Measurements from ENCODE around the gene KCNH8.

KCNH8 gene

GRCh38 chr3:19139863-19140262, 8.4 kb upstream of the KCNH8 start:
- H3K9me3 ChIP-seq (ENCODE audit: control insufficient read depth, insufficient read depth, low read depth, low read length) = no peaks in the 10 kb centered on the region

DNA sequence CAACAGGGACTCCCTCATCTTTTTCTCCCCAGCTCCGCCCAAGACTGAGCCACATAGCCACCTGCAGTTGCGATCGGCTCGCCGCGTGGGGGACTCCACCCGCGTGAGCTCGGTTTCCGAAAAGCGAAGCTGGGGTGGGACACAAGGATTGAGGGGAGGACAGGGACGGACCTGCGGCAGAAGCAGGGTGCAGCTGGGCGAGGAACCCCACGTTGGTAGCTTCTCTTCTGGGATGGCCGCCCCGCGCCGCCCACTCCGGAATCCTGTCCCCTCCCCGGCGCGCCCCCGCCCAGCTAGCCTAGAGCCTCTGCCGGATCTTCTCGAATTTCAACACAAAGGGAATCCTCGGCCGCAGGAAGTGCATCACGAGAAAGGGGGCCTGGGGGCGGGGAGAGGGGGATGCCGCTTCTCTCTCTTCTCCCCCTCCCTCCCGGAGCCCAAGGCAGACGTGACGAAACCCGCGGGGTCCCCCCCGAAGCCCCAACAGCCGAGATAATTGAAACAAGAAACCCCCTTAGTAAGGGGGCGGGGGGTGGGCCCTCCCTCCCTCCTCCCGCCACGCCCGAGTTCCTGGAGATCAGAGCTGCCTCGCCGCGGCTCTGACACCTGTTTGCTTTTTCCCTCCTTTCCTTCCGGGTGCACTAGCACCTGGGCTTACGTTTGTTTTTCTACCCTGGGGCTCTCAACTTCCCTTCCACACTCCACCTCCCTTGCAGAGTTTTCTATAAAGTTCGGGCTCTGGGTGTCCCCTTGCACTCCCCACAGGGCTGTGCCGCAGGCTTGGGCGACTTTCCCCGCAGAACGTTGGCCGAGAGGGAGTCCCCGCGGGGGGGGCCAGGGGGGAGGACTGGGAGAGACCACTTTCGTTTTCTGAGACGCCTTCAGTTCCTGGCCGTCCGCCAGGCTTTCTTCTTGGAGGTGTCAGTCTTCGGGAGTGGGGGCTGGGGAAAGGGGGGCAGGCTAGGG, 1.3 kb upstream of the KCNH8 start:
- H3K27me3 ChIP-seq (ENCODE audit: control insufficient read depth, insufficient read depth, low read length) = peaks cover 15% of the 10 kb centered on the region
- no peaks in the 10 kb centered on the region for H3K9me3 ChIP-seq (ENCODE audit: control insufficient read depth, insufficient read depth, low read depth, low read length)
- H3K27ac ChIP-seq (ENCODE audit: low read depth, low read length) = peak overlapping the region; percentile 72
- H3K36me3 ChIP-seq (ENCODE audit: control insufficient read depth, insufficient read depth, low read length) = no peaks in the 10 kb centered on the region
- peak overlapping the region; percentile 95 for H3K4me3 ChIP-seq (ENCODE audit: low read depth, low read length)
- H3K4me1 ChIP-seq (ENCODE audit: control insufficient read depth, insufficient read depth, low read length) = peaks cover 6% of the 10 kb centered on the region
- peak overlapping the region; percentile 83 for H3K9ac ChIP-seq (ENCODE audit: low read length)

More at GRCh38 chr3:19139863-19140262, 8.4 kb upstream of the KCNH8 start:
- Histone ChIP-seq H3K36me3 (ENCODE audit: control insufficient read depth, insufficient read depth, low read length) (no peaks in the 10 kb centered on the region), H3K27me3 (ENCODE audit: control insufficient read depth, insufficient read depth, low read length) (no peaks in the 10 kb centered on the region), H3K9ac (ENCODE audit: low read length) (no peak overlapping the region), H3K27ac (ENCODE audit: low read depth, low read length) (no peak overlapping the region), H3K4me1 (ENCODE audit: control insufficient read depth, insufficient read depth, low read length) (peaks cover 6% of the 10 kb centered on the region), H3K4me3 (ENCODE audit: low read depth, low read length) (no peak overlapping the region)

DNA sequence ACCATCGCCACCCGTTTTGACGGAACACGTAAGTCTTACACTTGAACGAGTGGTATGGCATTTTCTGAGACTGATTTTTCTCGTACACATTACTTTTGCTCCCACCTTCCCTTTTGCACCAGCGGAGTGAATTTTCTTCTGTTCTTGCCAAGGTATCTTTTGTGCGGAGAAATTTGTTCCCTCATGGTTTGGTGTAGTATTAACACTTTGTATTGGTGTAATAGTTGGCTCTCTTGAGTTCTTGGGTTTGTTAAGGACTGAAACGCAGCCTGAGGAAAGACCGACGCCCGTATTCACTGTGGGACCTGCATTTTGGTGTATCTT, 420 bp downstream of the KCNH8 start:
- H3K4me1 ChIP-seq (ENCODE audit: control insufficient read depth, insufficient read depth, low read length) = no peaks in the 10 kb centered on the region
- H3K27ac ChIP-seq (ENCODE audit: low read depth, low read length) = no peak overlapping the region
- H3K27me3 ChIP-seq (ENCODE audit: control insufficient read depth, insufficient read depth, low read length) = peaks cover 15% of the 10 kb centered on the region
- peak overlapping the region; percentile 95 for H3K4me3 ChIP-seq (ENCODE audit: low read depth, low read length)
- peak overlapping the region; percentile 17 for H3K9ac ChIP-seq (ENCODE audit: low read length)
- H3K9me3 ChIP-seq (ENCODE audit: control insufficient read depth, insufficient read depth, low read depth, low read length) = no peaks in the 10 kb centered on the region
- H3K36me3 ChIP-seq (ENCODE audit: control insufficient read depth, insufficient read depth, low read length) = no peaks in the 10 kb centered on the region

DNA sequence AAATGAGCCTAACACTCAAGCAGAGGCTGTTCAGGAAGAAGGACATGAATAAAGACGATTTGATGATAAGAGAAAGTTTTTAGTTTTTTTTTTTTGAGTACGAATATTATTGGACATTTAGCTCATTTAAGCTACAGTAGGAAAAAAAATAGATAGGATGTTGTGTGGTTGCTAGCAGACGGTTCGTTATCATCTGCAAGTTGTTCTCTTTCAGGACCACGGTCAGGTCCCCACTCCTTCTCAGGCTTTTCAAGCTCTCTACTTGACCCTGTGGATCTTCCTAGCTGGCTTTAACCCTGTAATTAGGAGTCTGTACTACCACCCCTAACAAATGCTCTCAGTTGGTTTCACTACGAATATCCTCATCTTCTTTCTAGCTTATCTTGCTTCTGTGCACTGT, 1.1 kb downstream of the KCNH8 start:
- H3K9me3 ChIP-seq (ENCODE audit: control insufficient read depth, insufficient read depth, low read depth, low read length) = no peaks in the 10 kb centered on the region
- no peaks in the 10 kb centered on the region for H3K36me3 ChIP-seq (ENCODE audit: control insufficient read depth, insufficient read depth, low read length)
- no peaks in the 10 kb centered on the region for H3K4me1 ChIP-seq (ENCODE audit: control insufficient read depth, insufficient read depth, low read length)
- peak overlapping the region; percentile 95 for H3K4me3 ChIP-seq (ENCODE audit: low read depth, low read length)
- no peak overlapping the region for H3K9ac ChIP-seq (ENCODE audit: low read length)
- no peak overlapping the region for H3K27ac ChIP-seq (ENCODE audit: low read depth, low read length)
- H3K27me3 ChIP-seq (ENCODE audit: control insufficient read depth, insufficient read depth, low read length) = peaks cover 15% of the 10 kb centered on the region

GRCh38 chr3:19151171-19151570, 2.9 kb downstream of the KCNH8 start:
- Histone ChIP-seq H3K4me3 (ENCODE audit: low read depth, low read length) (no peak overlapping the region), H3K27ac (ENCODE audit: low read depth, low read length) (no peak overlapping the region), H3K4me1 (ENCODE audit: control insufficient read depth, insufficient read depth, low read length) (no peaks in the 10 kb centered on the region), H3K36me3 (ENCODE audit: control insufficient read depth, insufficient read depth, low read length) (no peaks in the 10 kb centered on the region), H3K9ac (ENCODE audit: low read length) (no peak overlapping the region), H3K9me3 (ENCODE audit: control insufficient read depth, insufficient read depth, low read depth, low read length) (no peaks in the 10 kb centered on the region), H3K27me3 (ENCODE audit: control insufficient read depth, insufficient read depth, low read length) (peaks cover 15% of the 10 kb centered on the region)

GRCh38 chr3:19154693-19155250, 6.5 kb downstream of the KCNH8 start:
- Histone ChIP-seq H3K27ac (ENCODE audit: low read depth, low read length) (no peak overlapping the region), H3K4me3 (ENCODE audit: low read depth, low read length) (no peak overlapping the region), H3K9me3 (ENCODE audit: control insufficient read depth, insufficient read depth, low read depth, low read length) (no peaks in the 10 kb centered on the region), H3K36me3 (ENCODE audit: control insufficient read depth, insufficient read depth, low read length) (no peaks in the 10 kb centered on the region), H3K4me1 (ENCODE audit: control insufficient read depth, insufficient read depth, low read length) (no peaks in the 10 kb centered on the region), H3K9ac (ENCODE audit: low read length) (no peak overlapping the region), H3K27me3 (ENCODE audit: control insufficient read depth, insufficient read depth, low read length) (no peaks in the 10 kb centered on the region)

DNA sequence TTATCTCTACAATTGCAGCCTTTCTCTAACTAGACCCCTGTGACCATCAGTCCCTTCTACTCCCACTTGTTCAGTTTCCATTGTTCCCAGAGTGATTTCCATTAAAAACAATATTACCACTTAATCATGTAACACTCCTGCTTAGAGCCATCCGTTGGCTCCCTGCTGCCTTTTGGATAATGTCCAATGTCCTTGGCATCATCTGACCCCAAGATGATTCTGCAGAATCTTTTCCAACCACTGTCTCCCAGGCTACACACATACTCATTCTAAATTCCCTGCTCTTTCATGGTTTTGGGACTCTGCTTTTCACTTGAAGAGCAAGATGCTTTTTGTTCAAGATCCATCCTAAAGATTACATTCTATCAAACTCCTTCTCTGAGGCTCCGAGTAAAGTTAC, 7.1 kb downstream of the KCNH8 start:
- Histone ChIP-seq H3K9me3 (ENCODE audit: control insufficient read depth, insufficient read depth, low read depth, low read length) (no peaks in the 10 kb centered on the region), H3K36me3 (ENCODE audit: control insufficient read depth, insufficient read depth, low read length) (no peaks in the 10 kb centered on the region), H3K27ac (ENCODE audit: low read depth, low read length) (no peak overlapping the region), H3K4me3 (ENCODE audit: low read depth, low read length) (no peak overlapping the region), H3K4me1 (ENCODE audit: control insufficient read depth, insufficient read depth, low read length) (no peaks in the 10 kb centered on the region; the same call in 1 of the 2 replicates), H3K9ac (ENCODE audit: low read length) (no peak overlapping the region), H3K27me3 (ENCODE audit: control insufficient read depth, insufficient read depth, low read length) (no peaks in the 10 kb centered on the region)

- no peaks in the 10 kb centered on the region for H3K9me3 ChIP-seq (ENCODE audit: control insufficient read depth, insufficient read depth, low read depth, low read length)
- H3K27me3 ChIP-seq (ENCODE audit: control insufficient read depth, insufficient read depth, low read length) = no peaks in the 10 kb centered on the region
- no peak overlapping the region for H3K27ac ChIP-seq (ENCODE audit: low read depth, low read length)
- no peak overlapping the region for H3K9ac ChIP-seq (ENCODE audit: low read length)
- no peak overlapping the region for H3K4me3 ChIP-seq (ENCODE audit: low read depth, low read length)
- peaks cover 8% of the 10 kb centered on the region; the same call in 1 of the 2 replicates for H3K4me1 ChIP-seq (ENCODE audit: control insufficient read depth, insufficient read depth, low read length)
- no peaks in the 10 kb centered on the region for H3K36me3 ChIP-seq (ENCODE audit: control insufficient read depth, insufficient read depth, low read length)
Observed at GRCh38 chr3:19159966-19160635, 11.8 kb downstream of the KCNH8 start.

- Histone ChIP-seq H3K36me3 (ENCODE audit: control insufficient read depth, insufficient read depth, low read length) (no peaks in the 10 kb centered on the region), H3K9me3 (ENCODE audit: control insufficient read depth, insufficient read depth, low read depth, low read length) (no peaks in the 10 kb centered on the region), H3K9ac (ENCODE audit: low read length) (no peak overlapping the region), H3K27ac (ENCODE audit: low read depth, low read length) (no peak overlapping the region), H3K4me3 (ENCODE audit: low read depth, low read length) (no peak overlapping the region), H3K27me3 (ENCODE audit: control insufficient read depth, insufficient read depth, low read length) (no peaks in the 10 kb centered on the region), H3K4me1 (ENCODE audit: control insufficient read depth, insufficient read depth, low read length) (peaks cover 6% of the 10 kb centered on the region; the same call in 1 of the 2 replicates)
Observed at GRCh38 chr3:19165654-19166053, 17.3 kb downstream of the KCNH8 start.

DNA sequence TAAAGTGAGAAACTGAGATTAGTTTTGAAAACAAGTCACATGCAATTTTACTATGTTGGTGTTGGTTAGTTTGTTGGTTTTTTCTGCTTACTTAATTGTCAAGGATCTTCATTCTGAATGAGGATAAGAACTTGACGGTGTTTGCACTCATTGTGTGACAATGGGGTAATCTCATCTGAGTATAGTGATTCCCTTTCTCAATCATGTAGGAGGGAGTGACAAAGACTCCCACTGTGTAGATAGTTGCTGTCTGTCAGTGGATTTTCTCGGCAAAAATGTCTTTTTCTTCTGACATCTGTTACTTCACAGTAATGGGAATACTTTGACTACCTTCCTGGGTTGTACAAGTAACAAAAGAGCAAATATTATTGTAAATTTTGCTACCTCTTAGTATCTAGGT, 23.5 kb downstream of the KCNH8 start:
- Histone ChIP-seq H3K9me3 (ENCODE audit: control insufficient read depth, insufficient read depth, low read depth, low read length) (no peaks in the 10 kb centered on the region), H3K36me3 (ENCODE audit: control insufficient read depth, insufficient read depth, low read length) (no peaks in the 10 kb centered on the region), H3K27ac (ENCODE audit: low read depth, low read length) (no peak overlapping the region), H3K9ac (ENCODE audit: low read length) (no peak overlapping the region), H3K4me1 (ENCODE audit: control insufficient read depth, insufficient read depth, low read length) (no peaks in the 10 kb centered on the region; the same call in 1 of the 2 replicates), H3K27me3 (ENCODE audit: control insufficient read depth, insufficient read depth, low read length) (no peaks in the 10 kb centered on the region), H3K4me3 (ENCODE audit: low read depth, low read length) (no peak overlapping the region)

DNA sequence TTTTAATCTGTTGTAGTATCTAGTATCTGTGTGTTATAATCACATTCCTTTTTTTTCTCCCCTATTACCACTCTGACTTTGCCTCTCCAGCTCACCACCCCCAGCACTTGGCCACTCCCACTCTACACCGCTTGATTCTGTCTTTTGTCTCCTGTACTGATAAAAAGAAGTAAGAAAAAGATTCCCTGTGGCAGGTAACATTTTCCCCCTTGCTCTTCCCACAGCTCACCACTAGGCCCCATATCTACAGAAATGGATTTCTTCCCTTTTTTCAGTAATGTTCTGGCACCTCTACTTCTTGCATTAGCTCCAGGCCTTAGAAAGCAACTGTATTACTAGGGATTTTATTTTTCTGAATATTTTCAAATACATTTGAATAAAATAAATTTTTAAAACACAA, 25.6 kb downstream of the KCNH8 start:
- Histone ChIP-seq H3K27me3 (ENCODE audit: control insufficient read depth, insufficient read depth, low read length) (no peaks in the 10 kb centered on the region), H3K9me3 (ENCODE audit: control insufficient read depth, insufficient read depth, low read depth, low read length) (no peaks in the 10 kb centered on the region), H3K4me1 (ENCODE audit: control insufficient read depth, insufficient read depth, low read length) (no peaks in the 10 kb centered on the region; the same call in 1 of the 2 replicates), H3K36me3 (ENCODE audit: control insufficient read depth, insufficient read depth, low read length) (no peaks in the 10 kb centered on the region), H3K4me3 (ENCODE audit: low read depth, low read length) (no peak overlapping the region), H3K9ac (ENCODE audit: low read length) (no peak overlapping the region), H3K27ac (ENCODE audit: low read depth, low read length) (no peak overlapping the region)

All from HUES6 (cell line).